ENCODE results near the gene ELFN2. TPM values are rescaled to one million over a fixed set of nuclear protein-coding genes. Genes with fewer than 3 reads are reported as not detected.

ELFN2 gene
- total and polyA plus RNA-seq, 2 donors (not counting 3 experiments of a cell fraction or from before 2014, with no cell fraction given), result 0.41 to 1.3 TPM

DNA sequence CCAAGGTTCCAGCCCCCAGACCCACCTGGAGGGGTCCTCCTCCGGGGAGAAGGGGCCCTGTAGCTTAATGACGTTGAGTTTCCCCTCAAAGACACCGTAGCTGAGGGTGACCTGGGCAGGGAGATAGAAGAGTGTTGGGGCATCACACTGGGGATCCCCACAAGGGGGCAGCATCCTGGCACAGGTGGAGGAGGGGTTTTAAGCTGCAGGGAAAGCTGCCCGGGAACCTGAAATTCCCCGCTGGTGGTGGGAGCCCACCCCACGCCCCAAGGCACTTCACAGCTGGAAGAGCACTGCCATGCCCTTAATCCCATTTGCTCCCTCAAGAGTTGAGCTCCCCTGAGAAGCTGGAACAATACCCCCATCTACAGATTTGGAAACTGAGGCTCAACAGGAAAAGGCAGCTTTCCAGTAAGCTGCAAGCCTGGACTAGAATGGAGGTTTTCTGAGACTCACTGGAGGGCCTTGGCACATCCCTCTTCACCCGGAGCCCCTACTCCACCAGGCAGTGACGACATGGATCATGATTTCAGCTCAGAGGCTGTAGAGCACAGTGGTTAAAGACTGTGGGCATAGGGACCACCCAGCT, 45.2 kb upstream of the ELFN2 start:
- no TSS peak for BruUV-seq (replicated peaks)
- Histone ChIP-seq H3K4me3 (replicated peaks in 1 of 3; ENCODE audit: insufficient read depth in 1 of 3, low read depth in 1 of 3, low read length in 3 of 3) (no peak overlapping the region), H3K4me2 (ENCODE audit: insufficient read depth, low read length) (no peak overlapping the region), H2AFZ (ENCODE audit: low read depth, low read length) (no peak overlapping the region), H3K9ac (replicated peaks; ENCODE audit: extremely low read depth, insufficient read depth, low read length) (no peak overlapping the region), H3K27me3 (ENCODE audit: control insufficient read depth in 2 of 2, insufficient read depth in 2 of 2, low read length in 2 of 2) (no peaks in the 10 kb centered on the region), H3K9me3 (replicated peaks; ENCODE audit: control insufficient read depth, insufficient read depth, low read length) (no peaks in the 10 kb centered on the region), H4K20me1 (replicated peaks; ENCODE audit: control insufficient read depth, extremely low read depth, insufficient read depth, low read length) (no peaks in the 10 kb centered on the region), H3K4me1 (ENCODE audit: control insufficient read depth, extremely low read depth, insufficient read depth, low read length) (no peaks in the 10 kb centered on the region), H3K27ac (ENCODE audit: insufficient read depth, low read depth, low read length) (no peak overlapping the region), H3K79me2 (ENCODE audit: control insufficient read depth, insufficient read depth, low read length) (peaks cover 2% of the 10 kb centered on the region), H3K9me1 (replicated peaks; ENCODE audit: control insufficient read depth, extremely low read depth, insufficient read depth, low read length) (no peaks in the 10 kb centered on the region), H3K36me3 (ENCODE audit: control insufficient read depth in 2 of 2, extremely low read depth in 1 of 2, insufficient read depth in 2 of 2, low read length in 2 of 2) (peaks cover 11 to 67% of the 10 kb centered on the region in 2 experiments)
- CTCF ChIA-PET, result interaction anchor here (0.6 to 2.2 kb wide), 32 partner anchors 9 to 213 kb away, joined by 3 to 21 read pairs (median 6); partner anchors contain the start of genes CARD10 and MFNG
- no peak for DNase-seq (ENCODE audit: low read depth, low spot score)
- dilution Hi-C loops (cut with MboI; ENCODE audit: extremely low pct_ligation_motif_present, low sequenced_read_pairs) (no loop called here), intact Hi-C loops (cut with micrococcal nuclease) (loop anchor here (1.0 kb wide), 1 partner anchor 27 kb away; no protein-coding TSS in a partner anchor)
- TF ChIP-seq, protein P1, sequence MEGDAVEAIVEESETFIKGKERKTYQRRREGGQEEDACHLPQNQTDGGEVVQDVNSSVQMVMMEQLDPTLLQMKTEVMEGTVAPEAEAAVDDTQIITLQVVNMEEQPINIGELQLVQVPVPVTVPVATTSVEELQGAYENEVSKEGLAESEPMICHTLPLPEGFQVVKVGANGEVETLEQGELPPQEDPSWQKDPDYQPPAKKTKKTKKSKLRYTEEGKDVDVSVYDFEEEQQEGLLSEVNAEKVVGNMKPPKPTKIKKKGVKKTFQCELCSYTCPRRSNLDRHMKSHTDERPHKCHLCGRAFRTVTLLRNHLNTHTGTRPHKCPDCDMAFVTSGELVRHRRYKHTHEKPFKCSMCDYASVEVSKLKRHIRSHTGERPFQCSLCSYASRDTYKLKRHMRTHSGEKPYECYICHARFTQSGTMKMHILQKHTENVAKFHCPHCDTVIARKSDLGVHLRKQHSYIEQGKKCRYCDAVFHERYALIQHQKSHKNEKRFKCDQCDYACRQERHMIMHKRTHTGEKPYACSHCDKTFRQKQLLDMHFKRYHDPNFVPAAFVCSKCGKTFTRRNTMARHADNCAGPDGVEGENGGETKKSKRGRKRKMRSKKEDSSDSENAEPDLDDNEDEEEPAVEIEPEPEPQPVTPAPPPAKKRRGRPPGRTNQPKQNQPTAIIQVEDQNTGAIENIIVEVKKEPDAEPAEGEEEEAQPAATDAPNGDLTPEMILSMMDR (IDR thresholded peaks at IDR 0.05; ENCODE audit: extremely low read depth in 1 of 2, insufficient read depth in 1 of 2, low read depth in 1 of 2, low read length in 2 of 2), result peak; percentile 49 to 71
- TF ChIP-seq JUN (IDR thresholded peaks at IDR 0.05; ENCODE audit: borderline replicate concordance, insufficient read depth, insufficient read length, low read depth), result no peak
- no peak for TF ChIP-seq EZH2 (IDR thresholded peaks at IDR 0.05; ENCODE audit: borderline replicate concordance, low read depth, low read length, severe bottlenecking)
- no peak for TF ChIP-seq POLR2AphosphoS5 (IDR thresholded peaks at IDR 0.05; ENCODE audit: insufficient read depth, low read depth, low read length)
- POLR2A ChIA-PET, result no interaction called here
- FAIRE-seq, result peak; percentile 21

Data from endothelial cell of umbilical vein (primary cell).